H1 (cell line): ENCODE data around the gene TK2. TPM values are rescaled to one million over a fixed set of nuclear protein-coding genes. Genes with fewer than 3 reads are reported as not detected.

Source experiments
- CTCF ChIA-PET: fragments of 300-600 bp; sonication (Branson Sonifier 250); formaldehyde crosslinking; loops from one replicate; lab custom pipeline; 2021; ENCODE audit not compliant: partially characterized antibody; lab: Charles Lee
- POLR2A ChIA-PET: fragments of 300-600 bp; sonication (Branson Sonifier 250); formaldehyde crosslinking; loops from one replicate; lab custom pipeline; 2021; ENCODE audit warnings: inconsistent platforms; ENCODE audit not compliant: partially characterized antibody; lab: Charles Lee
- DNase-seq, 2 experiments: peaks; one replicate each; pipeline versions ENCODE4 v3.0.0 to v3.0.0-alpha.2; 2010 to 2022; ENCODE audit warnings: low spot score in 2 of 2, low read depth in 1 of 2, mixed read lengths in 1 of 2
- FAIRE-seq: peaks from 2 replicates; lab custom pipeline; 2011; peaks lifted over from hg19 to GRCh38; lab: Jason Lieb, UNC
- H2AFZ ChIP-seq: 2 replicates; pipeline ENCODE4 v1.8.1; 2012; ENCODE audit warnings: low read length, inconsistent platforms
- H2AK5ac ChIP-seq: 2 replicates; pipeline ENCODE4 v1.6.1; 2013; ENCODE audit warnings: low read depth, low read length
- H2BK120ac ChIP-seq: replicated peaks from 2 replicates; pipeline ENCODE3; 2013; ENCODE audit warnings: low read depth, low read length, inconsistent platforms
- H2BK12ac ChIP-seq: 2 replicates; pipeline ENCODE4 v1.6.1; 2013; ENCODE audit warnings: low read depth, low read length
- H2BK15ac ChIP-seq: 2 replicates; pipeline ENCODE4 v1.6.1; 2013; ENCODE audit warnings: low read length
- H2BK20ac ChIP-seq: 2 replicates; pipeline ENCODE4 v1.6.1; 2013; ENCODE audit warnings: low read length
- H2BK5ac ChIP-seq: 2 replicates; pipeline ENCODE4 v1.6.1; 2013; ENCODE audit warnings: low read depth, low read length
- H3K14ac ChIP-seq: 2 replicates; pipeline ENCODE4 v1.6.1; 2013; ENCODE audit warnings: inconsistent platforms; ENCODE audit not compliant: insufficient read length
- H3K18ac ChIP-seq: 2 replicates; pipeline ENCODE4 v1.6.1; 2013; ENCODE audit warnings: low read length; ENCODE audit errors: extremely low read depth
- H3K23ac ChIP-seq: 2 replicates; pipeline ENCODE4 v1.6.1; 2013; ENCODE audit warnings: inconsistent platforms; ENCODE audit not compliant: insufficient read length
- H3K23me2 ChIP-seq: 2 replicates; pipeline ENCODE4 v1.6.1; 2013; ENCODE audit warnings: low read depth, low read length
- H3K27ac ChIP-seq: 2 replicates; pipeline ENCODE4 v1.6.1; 2011; ENCODE audit warnings: low read depth, low read length, inconsistent platforms
- H3K27me3 ChIP-seq, 4 experiments: replicated peaks in 1 of 4; 1 replicate in 1 of 4; 2 replicates in 3 of 4; pipeline versions ENCODE4 v1.6.1 to v1.8.1; 2011 to 2013; ENCODE audit warnings: low read length in 3 of 4, mild to moderate bottlenecking in 3 of 4, inconsistent platforms in 2 of 4, mixed read lengths in 2 of 4, moderate library complexity in 1 of 4; ENCODE audit not compliant: control insufficient read depth in 3 of 4, insufficient read depth in 3 of 4; ENCODE audit errors: extremely low read depth in 1 of 4
- H3K36me3 ChIP-seq, 4 experiments: 2 replicates each; pipeline versions ENCODE4 v1.6.1 to v1.8.1; 2011 to 2013; ENCODE audit warnings: mild to moderate bottlenecking in 4 of 4, low read length in 3 of 4, moderate library complexity in 2 of 4, control low read depth in 1 of 4, inconsistent platforms in 1 of 4; ENCODE audit not compliant: insufficient read depth in 4 of 4, control insufficient read depth in 2 of 4
- H3K4ac ChIP-seq: replicated peaks from 2 replicates; pipeline ENCODE3; 2013; ENCODE audit warnings: low read length, low read depth, mixed read lengths, inconsistent platforms; ENCODE audit not compliant: insufficient read length
- H3K4me1 ChIP-seq, 4 experiments: replicated peaks in 1 of 4; 1 replicate in 1 of 4; 2 replicates in 3 of 4; pipeline versions ENCODE4 v1.6.1 to v1.8.1; 2011 to 2013; ENCODE audit warnings: low read length in 3 of 4, inconsistent platforms in 2 of 4, mixed read lengths in 1 of 4; ENCODE audit not compliant: insufficient read depth in 4 of 4, control insufficient read depth in 3 of 4
- H3K4me2 ChIP-seq, 2 experiments: 2 replicates each; pipeline versions ENCODE4 v1.6.1 to v1.8.1; 2011 to 2013; ENCODE audit warnings: low read depth in 2 of 2, low read length in 2 of 2, control low read depth in 1 of 2, inconsistent platforms in 1 of 2, mild to moderate bottlenecking in 1 of 2; ENCODE audit not compliant: insufficient read depth in 1 of 2
- H3K4me3 ChIP-seq, 4 experiments: fragments of 200-600, 300-600 bp in 1 of 4; sonication (generic), shearing (Covaris generic), sonication (Bioruptor Twin) in 1 of 4; 2 replicates each; pipeline versions ENCODE4 v1.5.1 to v1.8.1; 2011 to 2016; ENCODE audit warnings: low read length in 4 of 4, low read depth in 3 of 4, control low read depth in 2 of 4, inconsistent platforms in 2 of 4, mild to moderate bottlenecking in 2 of 4, mixed read lengths in 1 of 4, moderate library complexity in 1 of 4; ENCODE audit not compliant: insufficient read depth in 2 of 4; ENCODE audit errors: extremely low read depth in 1 of 4
- H3K56ac ChIP-seq: replicated peaks from 2 replicates; pipeline ENCODE3; 2013; ENCODE audit warnings: low read depth, mild to moderate bottlenecking, mixed read lengths, low read length, inconsistent platforms; ENCODE audit not compliant: insufficient read length
- H3K79me1 ChIP-seq: 2 replicates; pipeline ENCODE4 v1.6.1; 2013; ENCODE audit warnings: low read depth, low read length, control low read depth
- H3K79me2 ChIP-seq, 2 experiments: 2 replicates each; pipeline versions ENCODE4 v1.6.1 to v1.8.1; 2012 to 2013; ENCODE audit warnings: low read length in 2 of 2, mild to moderate bottlenecking in 2 of 2, inconsistent platforms in 1 of 2; ENCODE audit not compliant: insufficient read depth in 2 of 2, control insufficient read depth in 1 of 2
- H3K9ac ChIP-seq, 4 experiments: replicated peaks in 1 of 4; 1 replicate in 1 of 4; 2 replicates in 3 of 4; pipeline versions ENCODE4 v1.6.1 to v1.8.1; 2011 to 2013; ENCODE audit warnings: low read depth in 3 of 4, low read length in 3 of 4, control low read depth in 2 of 4, mild to moderate bottlenecking in 2 of 4, moderate library complexity in 2 of 4, inconsistent platforms in 1 of 4; ENCODE audit errors: extremely low read depth in 1 of 4
- H3K9me3 ChIP-seq, 2 experiments: 2 replicates each; pipeline versions ENCODE4 v1.6.1 to v1.8.1; 2012 to 2013; ENCODE audit warnings: mild to moderate bottlenecking in 2 of 2, moderate library complexity in 2 of 2, control low read depth in 1 of 2, inconsistent platforms in 1 of 2, low read depth in 1 of 2, low read length in 1 of 2, mixed read lengths in 1 of 2; ENCODE audit not compliant: insufficient read depth in 2 of 2
- H4K20me1 ChIP-seq, 2 experiments: replicated peaks in 1 of 2; 2 replicates each; pipeline versions ENCODE3 to v1.8.1; 2011 to 2013; ENCODE audit warnings: inconsistent platforms in 2 of 2, low read length in 2 of 2, mild to moderate bottlenecking in 1 of 2; ENCODE audit not compliant: insufficient read depth in 2 of 2, control insufficient read depth in 1 of 2
- H4K5ac ChIP-seq: 2 replicates; pipeline ENCODE4 v1.6.1; 2013; ENCODE audit warnings: low read length, low read depth, mixed read lengths, inconsistent platforms; ENCODE audit not compliant: insufficient read length
- H4K8ac ChIP-seq: 2 replicates; pipeline ENCODE4 v1.8.0; 2013; ENCODE audit warnings: mild to moderate bottlenecking, moderate library complexity, low read length, inconsistent platforms; ENCODE audit not compliant: insufficient read depth; ENCODE audit errors: extremely low read depth
- H4K91ac ChIP-seq: replicated peaks from 2 replicates; pipeline ENCODE3; 2013; ENCODE audit warnings: low read length, mixed read lengths, inconsistent platforms; ENCODE audit not compliant: insufficient read length
- ATF2 ChIP-seq: IDR thresholded peaks from 2 replicates; pipeline ENCODE4 v1.6.1; 2012; ENCODE audit warnings: low read length, inconsistent platforms
- ATF3 ChIP-seq: IDR thresholded peaks from 2 replicates; pipeline ENCODE4 v1.6.1; 2011; ENCODE audit warnings: low read depth, mild to moderate bottlenecking, low read length; ENCODE audit not compliant: insufficient read depth
- BRCA1 ChIP-seq: IDR thresholded peaks from 2 replicates; pipeline ENCODE4 v1.6.1; 2012; ENCODE audit warnings: low read depth, low read length, improper control_type of control experiment
- CBX5 ChIP-seq: fragments of 300-800, 300-1000 bp; sonication (generic); IDR thresholded peaks from 2 replicates; pipeline ENCODE4 v1.7.1; 2016; ENCODE audit warnings: antibody characterized with exemption, low read length, low read depth
- CREB1 ChIP-seq: IDR thresholded peaks from 2 replicates; pipeline ENCODE4 v1.6.1; 2012; ENCODE audit warnings: inconsistent platforms
- E2F6 ChIP-seq: IDR thresholded peaks from 2 replicates; pipeline ENCODE4 v1.6.1; 2012; ENCODE audit warnings: inconsistent platforms
- JUN ChIP-seq: IDR thresholded peaks from 2 replicates; pipeline ENCODE4 v1.6.1; 2011; ENCODE audit warnings: low read depth, mild to moderate bottlenecking, improper control_type of control experiment, low read length
- JUND ChIP-seq: IDR thresholded peaks from 2 replicates; pipeline ENCODE4 v1.6.1; 2011; ENCODE audit warnings: mild to moderate bottlenecking, improper control_type of control experiment, low read length
- NANOG ChIP-seq: IDR thresholded peaks from 2 replicates; pipeline ENCODE4 v1.6.1; 2011; ENCODE audit warnings: low read length, low read depth, mild to moderate bottlenecking, inconsistent platforms; ENCODE audit not compliant: insufficient read depth, poor library complexity, severe bottlenecking
- WGBS, 2 experiments: shearing (Covaris generic) in 1 of 2; methylation state at CpG; one replicate each; pipeline versions ENCODE4 v1.1.6 to v1.1.7; 2013 to 2015; ENCODE audit warnings: low lambda C conversion rate in 2 of 2, mixed read lengths in 2 of 2, inconsistent platforms in 1 of 2, low coverage in 1 of 2, missing lambda C conversion rate in 1 of 2; ENCODE audit not compliant: insufficient replicate concordance in 2 of 2, insufficient coverage in 1 of 2, insufficient read length in 1 of 2; ENCODE audit errors: extremely low coverage in 1 of 2, missing lambda C conversion rate in 1 of 2; 5-methylcytosine and 5-hydroxymethylcytosine counted together
- polyA plus RNA-seq, 7 experiments: library from polyadenylated mRNA; depleted of rRNA in 3 of 7; stranded (reverse) in 5 of 7; unstranded in 2 of 7; fragments of >200 nt in 5 of 7; fragments of 200-250 nt in 2 of 7; gene quantifications; 1 replicate in 5 of 7; 2 replicates in 1 of 7; 4 replicates in 1 of 7; pipeline versions ENCODE4 v1.2.1 to v1.2.3, GENCODE V29; 2011 to 2013; ENCODE audit warnings: missing spikeins in 2 of 7, mixed read lengths in 2 of 7
- total RNA-seq: library from RNA; stranded (reverse); fragmentation: NEBNext Ultra II Directional; extraction: Animal tissue kit (Norgen Biotek cat#: 25700); gene quantifications from 2 replicates; pipeline ENCODE4 v1.2.1, GENCODE V29; 2021

Gene TK2
- total and polyA plus RNA-seq, 2 of the 8 experiments (the other 6 are each of a cell fraction or from before 2014, with no cell fraction given): 2.7 to 3.6 TPM

GRCh38 chr16:66486773-66487579 lies 62.9 kb downstream of the TK2 start:
- Histone ChIP-seq H3K27ac (no peak overlapping the region), H3K9ac (no peak overlapping the region), H2BK15ac (no peak overlapping the region), H3K4me3 (no peak overlapping the region), H3K4me2 (no peak overlapping the region), H4K20me1 (no peaks in the 10 kb centered on the region), H2AFZ (no peak overlapping the region), H4K5ac (no peak overlapping the region), H3K23ac (no peak overlapping the region), H3K56ac (no peak overlapping the region), H2BK20ac (no peak overlapping the region), H2BK5ac (no peak overlapping the region), H3K23me2 (no peaks in the 10 kb centered on the region; the same call in 1 of the 2 replicates), H3K14ac (no peak overlapping the region), H3K36me3 (no peaks in the 10 kb centered on the region; a peak in 1 of 8 replicates), H3K79me2 (no peaks in the 10 kb centered on the region), H3K4me1 (peaks cover 0 to 4% (median 2%) of the 10 kb centered on the region in 4 experiments; a peak in 3 of 7 replicates), H3K18ac (no peak overlapping the region), H3K27me3 (no peaks in the 10 kb centered on the region; a peak in 1 of 7 replicates), H4K8ac (no peak overlapping the region), H3K4ac (no peak overlapping the region), H2BK12ac (no peak overlapping the region), H3K9me3 (peaks cover 0 to 3% of the 10 kb centered on the region in 2 experiments; a peak in 1 of 4 replicates), H2BK120ac (no peak overlapping the region), H4K91ac (no peak overlapping the region), H2AK5ac (no peak overlapping the region), H3K79me1 (no peaks in the 10 kb centered on the region)
- FAIRE-seq (no peak), DNase-seq (no peak)
- WGBS, 2 experiments: 92% methylated on average over 3 of the region's 3 CpGs; no CpG with 5 or more reads in 1 of the 2 experiments
- POLR2A ChIA-PET: no interaction called here
- CTCF ChIA-PET: interaction anchor here (0.7 to 2.4 kb wide), 15 partner anchors 10 to 145 kb away, joined by 3 to 13 read pairs (median 4); partner anchors contain the start of gene CDH5
- TF ChIP-seq CREB1: no peak
- no peak for TF ChIP-seq ATF3
- no peak for TF ChIP-seq ATF2
- no peak for TF ChIP-seq BRCA1
- no peak for TF ChIP-seq JUN
- TF ChIP-seq E2F6: no peak
- TF ChIP-seq JUND: no peak
- no peak for TF ChIP-seq NANOG
- no peak for TF ChIP-seq CBX5
